Measurements from ENCODE around the gene SDK2. TPM values are rescaled to one million over a fixed set of nuclear protein-coding genes. Genes with fewer than 3 reads are reported as not detected.

SDK2 gene
- total and polyA plus RNA-seq, 2 experiments from 2014 or later: 0.59 to 1.2 TPM

DNA sequence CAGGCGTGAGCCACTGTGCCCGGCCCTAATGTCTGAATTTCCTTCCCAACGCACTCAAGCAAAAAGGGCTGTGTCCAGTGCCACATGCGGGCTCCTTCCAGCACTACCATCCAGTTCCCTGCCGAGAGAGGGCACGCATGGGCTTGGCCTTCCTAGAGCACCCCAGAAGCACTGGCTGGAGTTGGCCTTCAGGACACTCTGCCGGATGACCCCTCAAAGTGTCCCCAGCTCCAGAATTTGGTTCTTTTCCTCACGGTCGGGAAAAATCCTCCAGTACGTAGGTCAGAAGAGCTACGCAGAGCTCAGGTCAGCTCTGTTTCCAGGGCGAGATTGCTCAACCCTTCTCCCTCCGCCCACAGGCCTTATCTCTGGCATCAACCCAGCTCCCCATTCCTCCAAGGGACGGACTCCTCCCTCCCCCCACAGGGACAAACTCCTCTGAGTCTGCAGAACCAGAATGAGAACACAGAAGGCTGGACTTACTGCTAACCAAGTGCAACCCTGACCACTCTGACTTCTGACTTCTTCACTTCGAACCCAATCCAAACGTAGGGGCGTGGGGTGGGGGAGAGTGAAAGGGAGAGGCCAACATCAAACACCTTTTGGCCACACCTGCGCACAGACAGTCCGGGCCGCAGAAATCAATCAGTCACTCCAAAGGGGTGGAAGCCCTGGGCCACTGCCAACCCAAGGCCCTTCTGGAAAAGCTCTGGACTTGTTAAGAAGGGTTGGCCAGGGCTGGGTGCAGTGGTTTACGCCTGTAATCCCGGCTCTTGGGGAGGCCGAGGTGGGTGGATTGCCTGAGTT, 336.0 kb downstream of the SDK2 start:
- no peaks in the 10 kb centered on the region for H3K36me3 ChIP-seq (replicated peaks; ENCODE audit: insufficient read depth, low read depth)
- H2AFZ ChIP-seq: no peak overlapping the region
- no peaks in the 10 kb centered on the region for H3K9me3 ChIP-seq (ENCODE audit: low read depth)
- H3K4me2 ChIP-seq: peak overlapping the region; percentile 94
- H3K4me3 ChIP-seq: peak overlapping the region; percentile 22
- no peaks in the 10 kb centered on the region for H3K9me2 ChIP-seq (replicated peaks; ENCODE audit: insufficient read depth)
- TF ChIP-seq, protein P1, sequence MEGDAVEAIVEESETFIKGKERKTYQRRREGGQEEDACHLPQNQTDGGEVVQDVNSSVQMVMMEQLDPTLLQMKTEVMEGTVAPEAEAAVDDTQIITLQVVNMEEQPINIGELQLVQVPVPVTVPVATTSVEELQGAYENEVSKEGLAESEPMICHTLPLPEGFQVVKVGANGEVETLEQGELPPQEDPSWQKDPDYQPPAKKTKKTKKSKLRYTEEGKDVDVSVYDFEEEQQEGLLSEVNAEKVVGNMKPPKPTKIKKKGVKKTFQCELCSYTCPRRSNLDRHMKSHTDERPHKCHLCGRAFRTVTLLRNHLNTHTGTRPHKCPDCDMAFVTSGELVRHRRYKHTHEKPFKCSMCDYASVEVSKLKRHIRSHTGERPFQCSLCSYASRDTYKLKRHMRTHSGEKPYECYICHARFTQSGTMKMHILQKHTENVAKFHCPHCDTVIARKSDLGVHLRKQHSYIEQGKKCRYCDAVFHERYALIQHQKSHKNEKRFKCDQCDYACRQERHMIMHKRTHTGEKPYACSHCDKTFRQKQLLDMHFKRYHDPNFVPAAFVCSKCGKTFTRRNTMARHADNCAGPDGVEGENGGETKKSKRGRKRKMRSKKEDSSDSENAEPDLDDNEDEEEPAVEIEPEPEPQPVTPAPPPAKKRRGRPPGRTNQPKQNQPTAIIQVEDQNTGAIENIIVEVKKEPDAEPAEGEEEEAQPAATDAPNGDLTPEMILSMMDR (IDR thresholded peaks at IDR 0.05; ENCODE audit: poor library complexity): no peak
- no peak for TF ChIP-seq EZH2phosphoT487 (IDR thresholded peaks at IDR 0.05; ENCODE audit: low read depth, severe bottlenecking, unreplicated experiment)
- no peak for TF ChIP-seq EZH2 (IDR thresholded peaks at IDR 0.05; ENCODE audit: borderline replicate concordance)
- H3K79me2 ChIP-seq: peaks cover 77% of the 10 kb centered on the region
- H3K27ac ChIP-seq: peak overlapping the region; percentile 100
- no peaks in the 10 kb centered on the region for H3K27me3 ChIP-seq
- WGBS (ENCODE audit: low lambda C conversion rate, missing lambda C conversion rate): 29% methylated on average over 23 of the region's 23 CpGs
- peaks cover 41% of the 10 kb centered on the region for H4K20me1 ChIP-seq (ENCODE audit: insufficient read depth, poor library complexity, severe bottlenecking)
- H3K4me1 ChIP-seq (ENCODE audit: insufficient read depth): peaks cover 62% of the 10 kb centered on the region
- DNase-seq (ENCODE audit: low spot score): peak; percentile 93

DNA sequence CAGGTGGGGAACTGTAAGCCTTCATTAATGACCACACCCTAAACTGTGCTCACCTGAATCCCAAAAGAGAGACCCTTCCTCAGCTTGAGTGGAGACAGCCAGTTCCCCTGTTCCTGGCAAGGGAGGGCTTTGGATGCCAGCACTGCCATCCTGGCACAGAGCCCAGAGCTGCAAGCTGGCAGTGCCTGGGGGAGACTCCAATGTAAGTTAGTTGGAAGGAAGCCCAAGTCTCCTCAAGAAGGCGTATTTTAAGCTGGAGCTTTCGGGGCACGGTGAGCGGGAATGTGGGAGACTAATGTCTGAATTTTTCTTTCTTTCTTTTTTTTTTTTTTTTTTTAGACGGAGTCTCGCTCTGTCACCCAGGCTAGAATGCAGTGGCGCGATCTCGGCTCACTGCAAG, 337.1 kb downstream of the SDK2 start:
- no peak for DNase-seq (ENCODE audit: low spot score)
- Histone ChIP-seq H3K4me3 (no peak overlapping the region), H3K27me3 (no peaks in the 10 kb centered on the region), H3K36me3 (replicated peaks; ENCODE audit: insufficient read depth, low read depth) (no peaks in the 10 kb centered on the region), H4K20me1 (ENCODE audit: insufficient read depth, poor library complexity, severe bottlenecking) (peaks cover 49% of the 10 kb centered on the region), H3K4me1 (ENCODE audit: insufficient read depth) (peaks cover 55% of the 10 kb centered on the region), H3K79me2 (peaks cover 87% of the 10 kb centered on the region), H3K9me3 (ENCODE audit: low read depth) (no peaks in the 10 kb centered on the region), H3K4me2 (peak overlapping the region; percentile 94), H3K9me2 (replicated peaks; ENCODE audit: insufficient read depth) (no peaks in the 10 kb centered on the region), H2AFZ (no peak overlapping the region), H3K27ac (peak overlapping the region; percentile 100)
- 81% methylated on average over 7 of the region's 9 CpGs for WGBS (ENCODE audit: low lambda C conversion rate, missing lambda C conversion rate)
- TF ChIP-seq, protein P1 (IDR thresholded peaks at IDR 0.05; ENCODE audit: poor library complexity): no peak
- TF ChIP-seq EZH2phosphoT487 (IDR thresholded peaks at IDR 0.05; ENCODE audit: low read depth, severe bottlenecking, unreplicated experiment) (no peak), EZH2 (IDR thresholded peaks at IDR 0.05; ENCODE audit: borderline replicate concordance) (no peak)

DNA sequence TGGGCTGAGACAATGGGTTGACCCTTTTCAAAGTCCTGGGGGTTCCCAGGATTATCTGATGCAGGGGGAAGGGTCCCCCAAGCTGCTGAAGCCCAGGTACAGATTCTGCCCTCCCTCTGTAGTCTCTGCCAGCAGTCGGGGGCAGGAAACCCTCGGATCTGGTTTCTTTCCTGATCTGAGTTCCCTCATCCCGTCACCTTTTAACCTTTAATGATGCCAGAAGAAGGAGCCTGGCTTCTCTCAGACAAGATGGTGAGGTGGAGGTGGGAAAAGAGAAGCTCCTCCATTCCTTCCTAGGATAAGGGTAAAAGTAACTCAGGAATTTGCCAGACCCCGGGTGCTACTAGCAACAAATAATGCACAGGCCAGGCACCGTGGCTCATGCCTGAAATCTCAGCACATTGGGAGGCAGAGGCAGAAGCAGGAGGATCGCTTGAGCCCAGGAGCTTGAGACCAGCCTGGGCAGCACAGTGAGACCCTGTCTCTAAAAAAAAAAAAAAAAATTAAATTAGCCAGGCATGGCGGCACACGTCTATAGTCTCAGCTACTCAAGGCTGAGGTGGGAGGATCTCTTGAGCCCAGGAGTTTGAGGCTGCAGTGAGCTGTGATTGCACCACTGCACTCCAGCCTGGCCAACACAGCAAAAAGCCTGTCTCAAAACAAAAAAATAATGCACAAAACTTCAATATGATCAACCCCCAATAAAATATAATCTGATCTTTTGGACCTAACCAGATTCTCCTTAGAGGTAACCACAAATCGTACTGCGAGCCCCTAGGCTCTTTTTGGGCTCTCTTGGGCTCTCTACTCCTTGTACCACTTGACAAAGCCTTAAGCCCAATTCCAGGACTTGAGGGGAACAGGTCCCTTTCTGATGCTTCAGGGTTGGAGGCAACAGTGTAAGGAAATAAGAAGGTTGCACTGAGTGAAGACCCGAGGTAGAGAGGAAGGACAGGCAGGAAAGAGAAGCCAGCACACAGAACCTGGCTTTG, 338.1 kb downstream of the SDK2 start:
- no peaks in the 10 kb centered on the region for H3K27me3 ChIP-seq
- peaks cover 92% of the 10 kb centered on the region for H3K79me2 ChIP-seq
- H3K4me2 ChIP-seq: peak overlapping the region; percentile 94
- H3K9me2 ChIP-seq (replicated peaks; ENCODE audit: insufficient read depth): no peaks in the 10 kb centered on the region
- H2AFZ ChIP-seq: no peak overlapping the region
- DNase-seq (ENCODE audit: low spot score): no peak
- peaks cover 59% of the 10 kb centered on the region for H4K20me1 ChIP-seq (ENCODE audit: insufficient read depth, poor library complexity, severe bottlenecking)
- H3K4me3 ChIP-seq: no peak overlapping the region
- H3K4me1 ChIP-seq (ENCODE audit: insufficient read depth): peaks cover 55% of the 10 kb centered on the region
- H3K27ac ChIP-seq: peak overlapping the region; percentile 100
- H3K9me3 ChIP-seq (ENCODE audit: low read depth): no peaks in the 10 kb centered on the region
- WGBS (ENCODE audit: low lambda C conversion rate, missing lambda C conversion rate): 47% methylated on average over 11 of the region's 11 CpGs
- TF ChIP-seq EZH2phosphoT487 (IDR thresholded peaks at IDR 0.05; ENCODE audit: low read depth, severe bottlenecking, unreplicated experiment) (no peak), EZH2 (IDR thresholded peaks at IDR 0.05; ENCODE audit: borderline replicate concordance) (no peak)
- TF ChIP-seq, protein P1 (IDR thresholded peaks at IDR 0.05; ENCODE audit: poor library complexity): no peak
- H3K36me3 ChIP-seq (replicated peaks; ENCODE audit: insufficient read depth, low read depth): no peaks in the 10 kb centered on the region

Data from hepatocyte (in vitro differentiated cells).